Bronchial epithelial cell (primary cell): Measurements from ENCODE around the gene HGF. TPM values are rescaled to one million over a fixed set of nuclear protein-coding genes. Genes with fewer than 3 reads are reported as not detected.

Experiments
- DNase-seq: peaks from one replicate; pipeline ENCODE4 v3.0.0-alpha.2; 2010; ENCODE audit warnings: low read depth
- FAIRE-seq: peaks from 2 replicates; lab custom pipeline; 2011; peaks lifted over from hg19 to GRCh38; lab: Jason Lieb, UNC
- H3K27me3 ChIP-seq: 2 replicates; pipeline ENCODE4 v1.5.1; 2011; ENCODE audit warnings: low read length; ENCODE audit not compliant: control insufficient read depth, insufficient read depth
- H3K36me3 ChIP-seq: 2 replicates; pipeline ENCODE4 v1.5.1; 2011; ENCODE audit warnings: low read length; ENCODE audit not compliant: control insufficient read depth, insufficient read depth
- H3K4me3 ChIP-seq: 2 replicates; pipeline ENCODE4 v1.5.1; 2011; ENCODE audit warnings: mild to moderate bottlenecking, low read depth, low read length, control low read depth
- CTCF ChIP-seq: IDR thresholded peaks from 2 replicates; pipeline ENCODE4 v1.5.1; 2011; ENCODE audit warnings: mild to moderate bottlenecking, moderate library complexity, low read length, control low read depth, inconsistent platforms; ENCODE audit not compliant: insufficient read depth, severe bottlenecking
- total RNA-seq: library from RNA; depleted of rRNA; stranded (reverse); fragments of >200 nt; gene quantifications from 2 replicates; pipeline ENCODE4 v1.2.1, GENCODE V29; 2014

The HGF gene
- total RNA-seq, 1 donor from 2014 or later, result 3.7 TPM

GRCh38 chr7:81744389-81744788, 25.5 kb downstream of the HGF start:
- no peak for DNase-seq
- no peaks in the 10 kb centered on the region for H3K36me3 ChIP-seq
- no peak for FAIRE-seq
- no peaks in the 10 kb centered on the region for H3K27me3 ChIP-seq
- TF ChIP-seq CTCF, result no peak
- H3K4me3 ChIP-seq, result no peak overlapping the region

- FAIRE-seq (no peak), DNase-seq (no peak)
- no peak overlapping the region for H3K4me3 ChIP-seq
- no peaks in the 10 kb centered on the region for H3K27me3 ChIP-seq
- no peak for TF ChIP-seq CTCF
- no peaks in the 10 kb centered on the region for H3K36me3 ChIP-seq
Observed at GRCh38 chr7:81743665-81744064, 26.2 kb downstream of the HGF start.

- no peak for FAIRE-seq
Observed at GRCh38 chr7:81743201-81743600, 26.6 kb downstream of the HGF start.

GRCh38 chr7:81740403-81740802, 29.4 kb downstream of the HGF start:
- TF ChIP-seq CTCF, result no peak
- Histone ChIP-seq H3K36me3 (no peaks in the 10 kb centered on the region), H3K27me3 (no peaks in the 10 kb centered on the region), H3K4me3 (no peak overlapping the region)
- DNase-seq, result no peak
- no peak for FAIRE-seq

More at GRCh38 chr7:81743201-81743600, 26.6 kb downstream of the HGF start:
- TF ChIP-seq CTCF, result no peak
- no peak overlapping the region for H3K4me3 ChIP-seq
- H3K27me3 ChIP-seq, result no peaks in the 10 kb centered on the region
- DNase-seq, result no peak
- no peaks in the 10 kb centered on the region for H3K36me3 ChIP-seq

- FAIRE-seq, result no peak
- Histone ChIP-seq H3K4me3 (no peak overlapping the region), H3K36me3 (no peaks in the 10 kb centered on the region), H3K27me3 (no peaks in the 10 kb centered on the region)
- peak; percentile 60 for DNase-seq
- TF ChIP-seq CTCF, result no peak
Observed at GRCh38 chr7:81736091-81736490, 33.8 kb downstream of the HGF start.

- no peaks in the 10 kb centered on the region for H3K36me3 ChIP-seq
Observed at GRCh38 chr7:81725812-81726127, 44.1 kb downstream of the HGF start.

More at GRCh38 chr7:81725812-81726127, 44.1 kb downstream of the HGF start:
- no peaks in the 10 kb centered on the region for H3K27me3 ChIP-seq
- no peak for DNase-seq
- no peak for FAIRE-seq
- H3K4me3 ChIP-seq, result no peak overlapping the region
- no peak for TF ChIP-seq CTCF
